Fibroblast of upper back skin (primary cell): ENCODE measurements around the gene MUSK.
"Not testable (repeated sequence)": the region's sequence is repeated elsewhere in the genome, so short reads cannot be mapped to it uniquely, and the experiment has no call there.

Experiments used
- DNase-seq: peaks from one replicate; pipeline ENCODE4 v3.0.0-alpha.2; 2013

The MUSK gene

DNA sequence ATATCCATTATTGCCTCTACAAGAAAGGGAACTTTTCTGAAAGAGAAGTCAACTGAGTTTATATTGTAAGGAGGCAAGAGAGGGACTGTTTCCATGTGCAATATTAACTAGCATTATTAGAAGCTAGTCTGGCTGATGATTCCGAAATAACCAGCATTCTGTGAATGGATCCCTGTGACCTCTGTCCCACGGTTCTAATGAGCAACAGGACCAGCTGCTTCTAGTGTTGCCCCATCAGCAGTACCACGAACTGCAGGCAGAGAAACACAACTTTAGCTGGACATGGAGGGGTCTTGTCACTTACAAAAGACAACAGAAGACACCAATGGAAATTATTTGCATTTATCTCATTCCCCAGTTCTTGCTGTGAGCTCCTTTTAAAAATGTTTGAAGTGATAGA is 95.4 kb downstream of the MUSK start:
- DNase-seq: no peak

DNA sequence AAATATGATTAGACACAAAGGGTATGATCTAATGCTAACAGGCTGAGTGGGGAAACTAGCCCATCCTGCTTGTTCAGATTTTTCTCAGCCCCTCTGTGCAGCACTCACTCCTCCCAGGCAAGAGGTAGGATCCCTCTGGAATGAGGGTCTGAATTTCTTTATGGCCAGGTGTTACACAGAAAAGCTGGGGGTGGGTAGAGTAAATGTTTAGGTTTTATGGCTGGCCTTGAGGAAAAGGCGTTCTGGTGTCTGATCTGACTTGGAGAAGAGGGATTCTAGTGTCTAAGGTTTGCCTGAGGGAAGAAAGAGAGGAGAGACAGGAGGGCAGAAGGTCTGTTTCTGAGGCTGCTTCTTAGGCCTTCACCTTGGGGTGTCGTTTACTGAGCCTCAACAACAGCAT is 97.3 kb downstream of the MUSK start:
- no peak for DNase-seq

DNA sequence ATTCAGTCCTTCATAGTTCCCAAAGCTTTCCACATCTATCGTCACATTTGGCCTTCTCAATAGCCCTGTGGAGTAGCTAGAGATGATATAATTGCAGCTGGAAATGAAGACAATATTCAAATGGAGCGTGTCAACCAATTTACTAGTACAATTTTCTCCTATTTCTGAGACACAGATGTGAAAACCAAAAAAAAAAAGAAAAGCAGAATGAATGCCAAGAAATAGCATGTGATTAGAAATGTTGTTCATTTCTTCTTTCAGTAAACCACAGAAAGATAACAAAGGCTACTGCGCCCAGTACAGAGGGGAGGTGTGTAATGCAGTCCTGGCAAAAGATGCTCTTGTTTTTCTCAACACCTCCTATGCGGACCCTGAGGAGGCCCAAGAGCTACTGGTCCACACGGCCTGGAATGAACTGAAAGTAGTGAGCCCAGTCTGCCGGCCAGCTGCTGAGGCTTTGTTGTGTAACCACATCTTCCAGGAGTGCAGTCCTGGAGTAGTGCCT is 99.0 kb downstream of the MUSK start:
- peak; percentile 52 for DNase-seq

DNA sequence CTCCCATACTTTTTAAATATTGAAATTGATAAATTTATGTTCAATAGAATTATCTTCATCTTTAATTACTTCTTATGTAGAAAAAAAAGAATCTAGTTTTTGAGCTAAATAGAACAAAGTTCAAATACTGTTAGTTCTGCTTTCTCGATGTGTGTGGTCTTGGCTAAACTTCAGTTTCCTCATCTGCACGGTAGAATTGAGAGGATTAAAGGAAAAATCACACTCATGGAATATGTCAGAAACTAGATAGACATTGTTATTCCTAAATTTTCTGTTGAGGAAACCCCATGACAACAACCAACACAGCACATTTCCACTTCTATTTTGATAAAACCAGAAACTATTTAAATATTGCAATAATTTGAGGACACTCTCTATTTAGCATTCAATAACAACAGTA is 100.3 kb downstream of the MUSK start:
- no peak for DNase-seq

DNA sequence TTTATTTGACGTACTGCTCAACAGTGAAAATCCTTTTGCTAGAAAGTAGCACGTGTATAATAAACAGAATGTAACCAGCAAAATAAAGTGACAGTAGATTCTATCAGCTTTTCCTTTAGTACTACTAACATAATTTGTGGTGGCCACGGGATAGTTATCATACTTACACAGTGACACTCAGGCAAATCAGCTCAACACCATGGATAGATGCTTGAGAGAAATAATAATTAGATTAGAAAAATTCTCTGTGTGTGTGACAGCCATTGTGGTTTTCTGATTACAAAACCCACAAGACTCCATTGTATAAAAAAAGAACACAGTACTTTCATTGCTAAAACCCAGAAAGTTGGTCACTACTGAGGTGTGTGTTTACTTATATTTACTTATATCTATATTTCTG is 101.1 kb downstream of the MUSK start:
- peak; percentile 70 for DNase-seq

DNA sequence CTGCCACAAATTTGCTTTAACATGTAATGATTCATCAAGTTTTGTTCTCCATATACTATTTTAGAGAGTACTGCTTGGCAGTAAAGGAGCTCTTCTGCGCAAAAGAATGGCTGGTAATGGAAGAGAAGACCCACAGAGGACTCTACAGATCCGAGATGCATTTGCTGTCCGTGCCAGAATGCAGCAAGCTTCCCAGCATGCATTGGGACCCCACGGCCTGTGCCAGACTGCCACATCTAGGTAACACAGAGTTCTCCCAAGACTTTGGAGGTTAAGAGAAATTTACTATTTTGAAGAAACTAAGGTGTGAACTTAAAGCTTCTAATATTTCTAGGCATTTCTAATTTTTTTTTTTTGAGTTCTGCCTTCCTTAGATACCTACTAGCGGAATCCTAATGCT is 107.1 kb downstream of the MUSK start:
- DNase-seq: no peak

DNA sequence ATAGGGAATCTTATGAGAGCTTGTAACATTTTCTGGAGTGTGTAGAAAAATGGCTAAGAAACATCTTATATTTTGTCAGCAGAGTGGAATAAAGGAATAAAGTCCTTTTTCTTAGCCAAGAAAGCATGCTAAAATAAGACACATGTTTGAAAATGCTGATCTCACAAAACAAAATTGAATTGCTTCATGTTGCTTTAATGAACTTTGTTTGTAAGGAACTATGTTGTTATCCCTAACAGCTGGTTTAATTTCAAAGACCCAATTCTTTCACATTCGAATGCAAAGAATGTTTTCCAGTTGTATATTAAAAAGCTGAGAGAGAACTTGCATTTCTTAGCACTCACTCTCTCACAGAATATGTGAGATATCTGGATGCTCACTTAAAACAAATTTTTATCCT is 107.6 kb downstream of the MUSK start:
- no peak for DNase-seq

DNA sequence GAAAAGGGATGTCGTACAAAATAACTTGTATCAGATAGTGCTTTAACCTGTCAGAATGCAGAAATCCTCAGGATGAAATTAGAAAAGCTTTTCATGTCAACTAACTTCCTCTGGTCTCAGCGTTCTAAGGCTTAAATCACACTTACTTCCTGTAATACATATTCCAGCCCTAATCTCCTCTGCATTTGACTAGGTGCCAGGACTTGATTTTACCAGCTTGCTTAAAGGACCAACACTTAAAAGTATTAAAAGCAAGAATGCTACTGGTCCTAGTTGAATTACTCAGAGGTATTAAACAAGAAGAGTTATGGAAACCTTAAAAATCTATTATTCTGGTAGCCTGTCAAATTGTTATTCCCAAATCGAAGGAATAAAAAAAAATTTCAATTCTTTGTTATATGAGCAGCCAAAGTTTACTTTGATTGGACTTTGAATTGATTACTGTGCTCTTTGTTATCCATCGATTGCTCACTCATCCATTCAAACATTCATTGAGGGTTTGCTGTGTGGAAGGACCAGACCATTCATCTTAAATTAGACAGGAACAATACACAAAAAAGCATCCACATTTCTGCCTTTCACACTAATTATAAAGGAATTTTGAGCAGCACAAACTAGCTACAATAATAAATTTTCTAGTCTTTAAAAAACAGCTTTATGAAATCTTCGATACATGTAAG is 108.7 kb downstream of the MUSK start:
- DNase-seq: no peak

DNA sequence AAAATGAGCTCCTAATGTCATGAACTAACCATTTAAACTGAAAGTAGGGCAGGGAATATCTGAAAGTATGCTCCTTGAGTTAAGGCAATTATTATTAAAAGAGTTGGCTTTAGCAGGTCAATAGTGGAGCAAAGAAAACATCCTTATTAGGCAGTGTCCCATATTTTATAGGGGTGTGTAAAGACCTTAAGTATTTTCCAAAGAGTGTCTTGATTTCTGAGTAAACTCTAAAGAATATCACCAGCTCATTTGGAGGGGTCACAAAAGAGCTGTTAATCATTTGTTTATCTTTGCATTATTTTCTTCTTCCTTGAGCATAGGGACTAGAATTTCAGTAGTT is 109.3 kb downstream of the MUSK start:
- DNase-seq: no peak

DNA sequence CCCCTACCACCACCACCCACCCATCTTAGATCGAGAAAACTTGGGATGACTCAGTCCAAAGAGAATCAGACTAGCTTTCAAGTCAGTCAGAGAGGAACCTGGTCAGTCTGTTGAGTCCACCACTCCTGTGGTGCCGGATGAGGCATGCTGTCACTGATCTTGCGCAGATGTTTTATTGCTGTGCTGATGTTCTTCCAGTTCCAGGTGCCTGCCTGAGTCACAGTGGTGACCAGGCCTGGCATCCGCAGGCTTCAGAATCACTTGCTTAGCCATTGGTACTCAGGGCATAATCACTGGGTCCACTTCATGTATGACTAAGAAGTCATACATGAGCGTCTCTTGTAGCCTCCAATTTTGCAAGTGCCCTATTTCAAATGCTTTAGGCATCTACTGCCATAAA is 114.1 kb downstream of the MUSK start:
- no peak for DNase-seq

DNA sequence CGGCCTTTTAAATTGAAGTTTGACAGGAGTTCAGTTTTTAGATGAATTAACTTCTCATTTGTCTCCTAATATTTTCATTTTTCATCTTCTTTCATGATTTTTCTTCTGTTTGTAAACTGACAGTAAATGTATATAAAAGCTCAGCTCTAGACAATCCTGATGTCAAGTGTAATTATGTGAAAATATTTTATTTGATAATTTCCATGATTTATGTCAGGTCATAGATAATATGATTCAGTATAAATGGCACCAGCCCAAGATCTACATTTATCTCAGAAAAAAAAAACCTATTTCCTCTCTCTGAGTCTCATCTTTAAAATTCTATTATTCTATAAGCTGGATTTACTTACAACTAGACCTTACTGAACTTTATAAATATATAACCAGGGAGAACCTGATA is 115.7 kb downstream of the MUSK start:
- DNase-seq: no peak

DNA sequence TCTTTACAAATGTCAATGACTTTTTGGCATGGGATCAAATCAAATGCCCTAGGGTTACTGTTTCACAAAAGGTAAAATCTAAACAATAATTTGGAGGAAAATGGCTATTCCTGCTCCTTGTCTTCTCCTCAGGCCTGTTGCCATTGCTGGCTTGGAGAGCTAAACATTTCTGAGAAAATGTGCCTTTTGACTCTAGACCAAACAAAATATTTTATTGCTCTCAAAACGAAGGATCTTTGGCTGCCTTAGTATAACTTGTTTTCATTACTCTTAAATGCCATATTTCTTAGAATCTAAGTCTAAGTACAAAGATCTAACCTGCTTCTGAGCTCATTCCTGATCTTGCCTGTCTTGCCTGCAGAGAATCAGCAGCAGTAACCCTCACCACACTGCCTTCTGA is 116.6 kb downstream of the MUSK start:
- DNase-seq: no peak

DNA sequence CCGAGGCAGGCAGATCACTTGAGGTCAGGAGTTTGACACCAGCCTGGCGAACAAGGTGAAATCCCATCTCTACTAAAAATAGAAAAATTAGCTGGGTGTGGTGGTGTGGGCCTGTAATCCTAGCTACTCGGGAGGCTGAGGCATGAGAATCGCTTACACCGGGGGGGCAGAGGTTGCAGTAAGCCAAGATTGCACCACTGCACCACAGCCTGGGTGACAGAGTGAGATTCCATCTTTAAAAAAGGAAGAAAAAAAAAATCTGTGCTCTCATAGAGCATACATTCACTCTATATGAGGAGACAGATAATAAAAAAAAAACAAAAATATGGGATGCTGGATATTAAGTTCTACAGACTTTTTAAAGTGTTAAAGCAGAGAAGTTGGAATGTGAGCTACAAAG is 119.8 kb downstream of the MUSK start:
- DNase-seq: not testable (repeated sequence)

DNA sequence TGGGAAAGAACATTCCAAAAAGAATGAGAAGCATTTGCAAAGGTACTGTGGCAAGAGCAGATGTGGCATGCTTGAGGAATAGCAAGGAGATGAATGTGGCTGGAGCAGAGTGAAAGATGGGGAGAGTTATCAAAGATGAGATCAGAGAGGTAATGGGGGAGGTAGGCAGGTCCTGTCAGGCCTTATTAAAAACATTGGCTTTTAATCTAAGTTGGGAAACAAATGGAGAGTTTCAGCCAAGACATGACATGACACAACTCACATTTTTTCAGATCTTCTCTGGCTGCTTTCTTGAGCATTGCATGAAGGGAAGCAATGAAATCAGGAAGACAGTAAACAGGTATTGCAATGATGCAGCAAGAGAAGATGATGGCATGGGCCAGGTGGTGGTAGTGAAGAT is 120.3 kb downstream of the MUSK start:
- no peak for DNase-seq

DNA sequence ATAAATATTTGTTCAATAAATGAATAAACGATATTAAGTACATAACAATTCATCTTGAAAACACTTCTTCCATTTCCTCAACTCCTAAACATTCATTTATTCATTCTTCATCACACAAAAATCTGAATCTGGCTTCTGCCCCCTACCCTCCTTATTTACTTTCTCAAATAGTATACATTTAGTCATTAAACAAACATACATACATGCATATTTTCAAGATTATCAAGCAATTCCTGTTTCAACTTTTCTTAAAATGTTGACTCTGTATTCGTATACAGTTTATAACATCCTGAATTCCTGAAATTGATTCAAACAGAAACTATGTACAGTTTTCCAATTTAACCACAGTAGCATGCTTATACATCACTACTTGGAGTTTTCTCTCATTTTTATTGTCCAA is 129.0 kb downstream of the MUSK start:
- peak; percentile 80 for DNase-seq

DNA sequence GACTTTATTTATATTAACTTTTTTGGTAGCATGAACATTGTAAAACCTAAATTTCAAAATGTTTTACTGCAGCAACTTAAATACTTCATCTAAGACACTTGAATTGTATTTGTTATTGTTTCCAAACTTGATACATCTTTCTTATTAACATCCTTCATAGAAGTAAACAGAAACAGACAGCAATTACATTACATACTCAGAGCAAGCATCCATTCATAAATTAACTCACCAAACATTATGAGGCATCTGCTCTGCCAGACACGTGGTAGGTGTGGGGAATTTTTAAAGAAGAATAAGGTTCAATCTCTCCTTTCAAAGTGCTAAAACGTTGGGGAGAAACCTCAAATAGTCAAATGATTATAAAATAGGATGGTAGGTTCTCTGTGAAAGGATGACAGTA is 130.8 kb downstream of the MUSK start:
- DNase-seq: no peak

DNA sequence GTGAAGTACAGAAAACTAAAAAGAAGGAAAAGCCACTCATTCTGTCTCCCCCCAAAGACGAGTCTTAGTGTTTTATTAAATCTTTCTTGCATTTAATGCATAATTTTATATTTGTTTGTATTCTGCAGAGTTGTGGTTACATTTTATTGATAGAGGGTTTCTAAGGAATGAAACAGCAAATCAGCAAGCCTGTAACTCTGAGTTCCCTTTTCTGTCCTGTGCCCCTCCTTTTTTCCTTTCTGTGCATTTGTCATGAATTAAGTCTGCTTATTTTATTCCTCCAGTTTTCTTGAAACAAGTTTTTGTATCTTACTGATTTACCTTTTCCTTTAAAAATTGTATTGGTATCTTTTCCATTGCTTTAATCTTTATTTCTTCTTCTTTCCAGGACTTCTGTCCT is 132.8 kb downstream of the MUSK start:
- DNase-seq: no peak

DNA sequence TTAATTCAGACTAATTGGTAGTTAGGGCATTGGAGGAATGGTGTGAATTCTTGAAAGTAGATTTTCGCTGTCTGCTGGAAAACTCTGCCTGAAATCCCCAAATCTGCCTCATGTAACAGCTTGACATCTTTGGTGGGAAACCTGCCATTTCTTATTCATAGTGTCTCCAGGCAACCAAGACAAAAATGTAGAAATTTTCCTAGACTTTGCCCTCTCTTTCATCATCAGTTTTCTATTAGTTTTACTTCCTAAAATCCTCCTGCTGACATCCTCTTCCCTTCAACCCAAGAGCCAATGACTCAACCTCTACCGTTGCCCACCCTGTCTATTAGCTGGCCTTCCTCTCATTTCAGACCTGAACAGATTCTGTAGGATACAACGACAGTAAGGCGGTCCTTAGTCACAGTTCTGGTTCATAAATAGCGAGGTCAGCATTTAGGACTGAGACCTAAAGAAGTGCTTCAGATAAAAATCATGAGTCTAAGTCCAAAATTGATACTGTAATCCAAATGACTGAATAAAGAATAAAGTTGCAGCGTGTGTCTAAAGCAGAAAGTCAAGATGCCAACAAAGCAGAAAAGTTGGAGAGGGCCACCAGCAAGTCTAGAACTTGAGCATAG is 133.9 kb downstream of the MUSK start:
- peak; percentile 88 for DNase-seq

DNA sequence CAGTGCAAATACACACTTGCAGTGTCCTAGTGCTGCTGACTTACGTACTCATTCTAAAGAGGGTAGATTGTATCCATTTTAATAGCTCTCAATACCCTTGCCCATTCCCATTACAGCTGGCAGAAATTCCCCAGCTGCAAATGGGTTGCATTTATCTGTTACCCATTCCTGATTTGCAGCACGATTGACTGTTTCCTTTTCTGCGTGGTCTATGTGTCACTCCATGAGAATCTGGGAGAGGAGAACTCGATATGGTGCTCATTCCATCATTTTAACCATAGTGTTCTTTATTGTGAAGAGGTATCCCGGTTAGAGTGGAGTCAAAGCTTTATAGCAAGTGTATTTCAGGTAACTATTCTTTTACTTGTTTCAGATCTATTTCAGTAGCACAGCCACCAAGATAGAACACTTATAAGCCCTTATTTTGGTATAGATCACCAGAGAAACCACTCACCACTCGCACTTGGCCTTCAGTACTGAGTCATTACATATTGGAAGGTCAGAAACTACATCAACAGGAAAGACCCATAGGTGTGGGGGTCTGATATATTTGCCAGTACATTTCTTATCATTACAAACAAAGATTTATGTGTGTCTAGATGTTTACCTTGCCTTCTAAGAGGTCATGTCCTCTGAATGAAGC is 139.5 kb downstream of the MUSK start:
- DNase-seq: peak; percentile 40

DNA sequence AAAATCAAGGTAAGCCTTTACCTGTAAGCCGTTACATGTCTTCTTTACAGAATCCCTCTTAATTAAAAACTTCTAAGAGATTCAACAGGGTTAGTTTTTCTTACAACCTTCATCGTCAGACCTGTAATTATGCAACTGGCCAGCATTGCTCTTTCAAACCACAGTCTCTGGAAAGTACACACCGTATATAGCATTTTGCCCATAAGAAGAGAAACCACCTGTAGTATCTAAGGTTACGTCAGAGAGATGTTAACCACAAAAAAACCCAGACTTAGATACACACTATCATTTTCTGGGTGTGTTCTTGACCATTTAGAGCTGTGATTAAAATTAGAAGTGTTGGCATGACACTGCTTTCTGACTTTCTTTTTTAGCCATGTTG is 140.0 kb downstream of the MUSK start:
- DNase-seq: no peak

DNA sequence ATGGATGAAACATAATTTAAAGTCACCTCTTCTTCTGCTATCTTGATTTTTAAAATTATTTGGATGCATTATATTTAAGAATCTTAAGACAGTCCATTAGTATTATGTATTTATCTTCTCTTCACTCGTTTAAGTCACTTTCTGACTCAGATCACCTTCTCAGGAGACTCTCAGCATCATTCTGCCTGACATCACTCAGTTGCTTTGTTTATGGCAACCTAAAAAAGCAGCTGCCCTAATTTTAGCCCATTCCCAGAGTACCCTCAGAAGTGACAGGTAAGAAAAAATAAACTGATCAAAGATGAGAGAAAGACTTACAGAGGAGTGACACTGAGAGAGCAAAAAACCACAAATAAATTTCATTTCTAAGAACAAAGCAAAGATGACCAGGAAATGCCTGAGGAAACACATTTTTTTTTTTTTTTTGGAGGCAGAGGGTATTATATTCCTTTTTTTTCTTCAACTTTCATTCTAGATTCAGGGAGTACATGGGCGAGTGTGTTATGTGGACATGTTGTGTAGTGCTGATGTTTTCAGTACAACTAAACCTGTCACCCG is 140.5 kb downstream of the MUSK start:
- no peak for DNase-seq

DNA sequence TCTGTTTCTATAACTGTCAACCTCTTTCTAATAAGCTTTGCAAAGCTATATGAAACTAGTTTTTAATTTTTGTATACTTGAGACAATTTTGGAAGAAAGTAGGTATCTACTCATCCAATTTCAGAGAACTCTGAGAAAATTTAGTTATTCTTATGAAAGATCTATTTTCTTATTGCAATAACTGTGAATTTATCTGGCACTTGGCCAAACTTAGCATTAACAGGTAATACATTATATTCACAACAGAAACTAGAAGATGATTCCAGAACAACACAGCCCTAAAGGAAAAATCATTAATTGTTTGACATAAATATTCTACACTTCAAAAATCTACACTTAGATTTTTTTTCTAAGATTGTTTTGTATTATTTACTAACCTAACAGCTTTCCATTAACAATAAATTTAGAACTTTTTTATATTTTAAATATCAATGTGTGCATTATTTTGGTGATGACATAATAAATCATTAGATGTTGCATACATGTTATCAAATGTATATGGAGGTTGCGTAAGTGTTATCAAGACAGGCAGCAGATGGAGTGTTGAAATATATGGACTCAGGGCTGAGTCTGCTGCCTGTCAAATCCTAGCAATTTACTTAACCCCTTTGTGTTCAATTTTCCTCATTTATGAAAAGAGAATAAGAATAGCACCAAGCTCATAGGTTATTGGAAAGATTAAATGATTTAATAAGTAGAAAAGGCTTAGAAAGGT is 141.8 kb downstream of the MUSK start:
- DNase-seq: no peak

DNA sequence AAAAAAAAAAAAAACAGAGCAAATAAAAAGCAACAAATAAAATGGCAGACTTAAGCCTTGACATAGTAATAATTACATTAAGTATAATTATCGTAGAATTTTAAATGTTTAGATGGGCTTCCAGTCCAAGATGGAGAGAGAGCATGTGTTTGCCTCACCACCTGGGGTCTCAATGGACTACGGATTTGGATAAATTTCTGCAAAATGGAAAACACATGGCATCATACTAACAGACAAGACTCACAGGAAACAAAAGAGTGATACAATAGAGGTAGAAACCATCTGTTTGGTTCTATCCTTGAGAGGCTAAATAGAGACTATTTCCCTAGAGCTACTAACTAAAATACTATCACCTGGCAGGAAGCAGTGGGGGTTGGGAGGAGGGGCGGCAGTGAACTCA is 144.3 kb downstream of the MUSK start:
- no peak for DNase-seq

DNA sequence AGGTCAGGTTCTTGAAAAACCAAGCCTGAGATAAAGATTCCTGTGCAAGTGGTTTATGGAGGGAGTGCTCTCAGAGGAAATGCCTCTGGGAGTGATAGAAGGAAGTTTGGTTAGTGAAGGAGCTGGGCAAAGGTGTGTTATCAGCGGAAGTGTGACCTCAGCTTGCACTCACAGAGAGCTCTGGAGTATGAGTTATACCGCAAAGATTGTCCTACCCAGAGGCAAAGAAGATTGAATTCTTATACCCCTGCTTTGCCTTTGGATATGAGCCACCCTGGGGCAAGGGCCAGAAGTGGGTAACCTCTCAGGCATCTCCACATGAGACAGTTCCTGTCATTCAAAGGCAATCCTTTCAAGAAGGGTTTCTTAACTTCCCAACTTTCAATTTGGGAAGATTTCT is 145.6 kb downstream of the MUSK start:
- no peak for DNase-seq
